ENCODE results near the gene LRCH4. TPM values are rescaled to one million over a fixed set of nuclear protein-coding genes. Genes with fewer than 3 reads are reported as not detected.

LRCH4 gene
- total and polyA plus RNA-seq, 2 of the 13 experiments (the other 11 are each of a cell fraction or from before 2014, with no cell fraction given) = 7.0 to 9.3 TPM

GRCh38 chr7:100570954-100571828 is 14.7 kb downstream of the LRCH4 start (continued):
- TF ChIP-seq CSRNP1 (CRISPR knock-in tag; IDR thresholded peaks at IDR 0.05) (peak; percentile 44; the same call in 1 of the 2 replicates), ZC3H13 (CRISPR knock-in tag; IDR thresholded peaks at IDR 0.05) (peak; percentile 34; the same call in 1 of the 2 replicates), POGZ (CRISPR knock-in tag; IDR thresholded peaks at IDR 0.05) (peak; percentile 44; the same call in 1 of the 2 replicates), RBFOX2 (IDR thresholded peaks at IDR 0.05; ENCODE audit: low read depth, low read length) (peak; percentile 54; the same call in 1 of the 2 replicates), FOXO1 (CRISPR knock-in tag; IDR thresholded peaks at IDR 0.05) (no peak), ZNF501 (CRISPR knock-in tag; IDR thresholded peaks at IDR 0.05) (peak; percentile 59; the same call in 1 of the 2 replicates), ZNF44 (CRISPR knock-in tag; IDR thresholded peaks at IDR 0.05) (0 out of 2 replicates have a peak, but pooled peaks have one; percentile 35), ZXDC (CRISPR knock-in tag; IDR thresholded peaks at IDR 0.05) (no peak), GMEB2 (CRISPR knock-in tag; IDR thresholded peaks at IDR 0.05; ENCODE audit: low read depth) (no peak), SOX5 (CRISPR knock-in tag; IDR thresholded peaks at IDR 0.05; ENCODE audit: borderline replicate concordance) (no peak), KLF11 (CRISPR knock-in tag; IDR thresholded peaks at IDR 0.05) (no peak), SRF (IDR thresholded peaks at IDR 0.05; ENCODE audit: low read depth, low read length) (no peak), TGIF2 (CRISPR knock-in tag; IDR thresholded peaks at IDR 0.05) (peak; percentile 51; the same call in 1 of the 2 replicates), HMGXB4 (CRISPR knock-in tag; IDR thresholded peaks at IDR 0.05; ENCODE audit: borderline replicate concordance in 1 of 2, low read depth in 1 of 2) (no peak; a peak in 1 of 4 replicates), KDM5B (CRISPR knock-in tag; IDR thresholded peaks at IDR 0.05; ENCODE audit: borderline replicate concordance) (peak; percentile 52; the same call in 1 of the 2 replicates), HNRNPLL (IDR thresholded peaks at IDR 0.05; ENCODE audit: low read depth, low read length, poor library complexity, severe bottlenecking) (peak; percentile 66), SP2 (CRISPR knock-in tag; IDR thresholded peaks at IDR 0.05) (peak; percentile 10; the same call in 1 of the 2 replicates)

Data from HepG2 (cell line).